Astrocyte (in vitro differentiated cells and primary cell): ENCODE results near the gene PCDHGA1. TPM values are rescaled to one million over a fixed set of nuclear protein-coding genes. Genes with fewer than 3 reads are reported as not detected.

Experiments used
- DNase-seq: peaks from one replicate; pipeline ENCODE4 v3.0.0-alpha.2; 2010; ENCODE audit warnings: low read depth
- FAIRE-seq: peaks from 2 replicates; lab custom pipeline; 2011; peaks lifted over from hg19 to GRCh38; lab: Jason Lieb, UNC
- H2AFZ ChIP-seq: 2 replicates; pipeline ENCODE4 v1.6.0; 2012; ENCODE audit warnings: low read depth, low read length, inconsistent platforms
- H3K27ac ChIP-seq: 2 replicates; pipeline ENCODE4 v1.5.1; 2011; ENCODE audit warnings: low read depth, low read length, inconsistent platforms
- H3K27me3 ChIP-seq: 2 replicates; pipeline ENCODE4 v1.6.0; 2011; ENCODE audit warnings: low read length, inconsistent platforms; ENCODE audit not compliant: insufficient read depth
- H3K36me3 ChIP-seq: 2 replicates; pipeline ENCODE4 v1.5.1; 2011; ENCODE audit warnings: low read length, inconsistent platforms; ENCODE audit not compliant: insufficient read depth
- H3K4me1 ChIP-seq: 2 replicates; pipeline ENCODE4 v1.5.1; 2011; ENCODE audit warnings: low read length, inconsistent platforms; ENCODE audit not compliant: insufficient read depth
- H3K4me2 ChIP-seq: 2 replicates; pipeline ENCODE4 v1.6.0; 2012; ENCODE audit warnings: low read length, inconsistent platforms
- H3K4me3 ChIP-seq: 2 replicates; pipeline ENCODE4 v1.5.1; 2011; ENCODE audit warnings: low read depth, mild to moderate bottlenecking, low read length, inconsistent platforms; ENCODE audit not compliant: insufficient read depth
- H3K79me2 ChIP-seq: 2 replicates; pipeline ENCODE4 v1.6.0; 2012; ENCODE audit warnings: mild to moderate bottlenecking, low read length, inconsistent platforms; ENCODE audit not compliant: insufficient read depth
- H3K9ac ChIP-seq: 2 replicates; pipeline ENCODE4 v1.6.0; 2012; ENCODE audit warnings: mild to moderate bottlenecking, low read length, inconsistent platforms
- H3K9me3 ChIP-seq: 2 replicates; pipeline ENCODE4 v1.5.1; 2012; ENCODE audit warnings: low read depth, mild to moderate bottlenecking, low read length, inconsistent platforms; ENCODE audit not compliant: insufficient read depth
- H4K20me1 ChIP-seq: 2 replicates; pipeline ENCODE4 v1.6.0; 2012; ENCODE audit warnings: low read length, inconsistent platforms; ENCODE audit not compliant: insufficient read depth
- H3K27ac Mint-ChIP-seq: one replicate; pipeline ENCODE4 v1.8.0; 2021; ENCODE audit warnings: mild to moderate bottlenecking, mixed read lengths; ENCODE audit not compliant: unreplicated experiment
- H3K27me3 Mint-ChIP-seq: one replicate; pipeline ENCODE4 v1.8.0; 2021; ENCODE audit warnings: low read depth, mixed read lengths; ENCODE audit not compliant: unreplicated experiment
- H3K36me3 Mint-ChIP-seq: one replicate; pipeline ENCODE4 v1.8.0; 2021; ENCODE audit warnings: low read depth, mixed read lengths; ENCODE audit not compliant: unreplicated experiment
- H3K4me1 Mint-ChIP-seq: one replicate; pipeline ENCODE4 v1.8.0; 2021; ENCODE audit warnings: low read depth, mixed read lengths; ENCODE audit not compliant: unreplicated experiment
- H3K4me3 Mint-ChIP-seq: one replicate; pipeline ENCODE4 v1.8.0; 2021; ENCODE audit warnings: mild to moderate bottlenecking, moderate library complexity, mixed read lengths; ENCODE audit not compliant: unreplicated experiment
- H3K9me3 Mint-ChIP-seq: one replicate; pipeline ENCODE4 v1.8.0; 2021; ENCODE audit warnings: mild to moderate bottlenecking, mixed read lengths; ENCODE audit not compliant: unreplicated experiment
- CTCF ChIP-seq: IDR thresholded peaks from 2 replicates; pipeline ENCODE4 v1.5.1; 2011; ENCODE audit warnings: low read depth, mild to moderate bottlenecking, inconsistent platforms, low read length, moderate library complexity; ENCODE audit not compliant: insufficient read depth
- EZH2 ChIP-seq: IDR thresholded peaks from 2 replicates; pipeline ENCODE4 v1.6.1; 2012; ENCODE audit warnings: mild to moderate bottlenecking, low read length, inconsistent platforms; ENCODE audit not compliant: insufficient read depth
- total RNA-seq: library from RNA; stranded (reverse); gene quantifications from 2 replicates; pipeline ENCODE4 v1.2.1, GENCODE V29; 2021

Gene PCDHGA1
- total RNA-seq, 1 donor from 2014 or later, result 0.27 TPM

- H3K4me3 ChIP-seq, result no peak overlapping the region
Measured at GRCh38 chr5:141355641-141356040, 25.3 kb downstream of the PCDHGA1 start.

GRCh38 chr5:141356133-141356532 lies 25.8 kb downstream of the PCDHGA1 start:
- Histone ChIP-seq H3K79me2 (no peaks in the 10 kb centered on the region), H3K4me3 (no peak overlapping the region), H2AFZ (no peak overlapping the region), H4K20me1 (no peaks in the 10 kb centered on the region), H3K4me1 (no peaks in the 10 kb centered on the region), H3K4me2 (no peak overlapping the region), H3K27me3 (peaks cover 7% of the 10 kb centered on the region), H3K9me3 (peaks cover 47% of the 10 kb centered on the region), H3K36me3 (no peaks in the 10 kb centered on the region), H3K27ac (no peak overlapping the region), H3K9ac (no peak overlapping the region)
- Mint-ChIP-seq H3K4me3 (no peak overlapping the region), H3K36me3 (peaks cover 14% of the 10 kb centered on the region), H3K9me3 (peaks cover 38% of the 10 kb centered on the region), H3K27me3 (no peaks in the 10 kb centered on the region), H3K27ac (no peak overlapping the region), H3K4me1 (no peaks in the 10 kb centered on the region)
- no peak for FAIRE-seq
- no peak for DNase-seq
- TF ChIP-seq EZH2, result no peak

More at GRCh38 chr5:141355641-141356040, 25.3 kb downstream of the PCDHGA1 start:
- TF ChIP-seq EZH2, result no peak
- TF ChIP-seq CTCF, result no peak
- Mint-ChIP-seq H3K4me3 (no peak overlapping the region), H3K9me3 (peaks cover 35% of the 10 kb centered on the region), H3K27ac (no peak overlapping the region), H3K4me1 (no peaks in the 10 kb centered on the region), H3K36me3 (peaks cover 10% of the 10 kb centered on the region), H3K27me3 (no peaks in the 10 kb centered on the region)
- Histone ChIP-seq H3K4me1 (no peaks in the 10 kb centered on the region), H4K20me1 (no peaks in the 10 kb centered on the region), H3K36me3 (no peaks in the 10 kb centered on the region), H3K9ac (no peak overlapping the region), H3K9me3 (peaks cover 47% of the 10 kb centered on the region), H3K4me2 (peak overlapping the region; percentile 45), H3K27me3 (peaks cover 3% of the 10 kb centered on the region), H3K79me2 (no peaks in the 10 kb centered on the region), H2AFZ (no peak overlapping the region), H3K27ac (no peak overlapping the region)
- DNase-seq (no peak), FAIRE-seq (no peak)

GRCh38 chr5:141356950-141357349 lies 26.6 kb downstream of the PCDHGA1 start:
- H3K4me2 ChIP-seq, result no peak overlapping the region
- DNase-seq, result no peak
- Mint-ChIP-seq H3K4me3 (no peak overlapping the region), H3K27ac (no peak overlapping the region), H3K27me3 (no peaks in the 10 kb centered on the region), H3K9me3 (peaks cover 37% of the 10 kb centered on the region), H3K4me1 (no peaks in the 10 kb centered on the region), H3K36me3 (peaks cover 18% of the 10 kb centered on the region)
- H2AFZ ChIP-seq, result no peak overlapping the region
- no peaks in the 10 kb centered on the region for H3K4me1 ChIP-seq
- FAIRE-seq, result no peak
- H3K27me3 ChIP-seq, result peaks cover 8% of the 10 kb centered on the region
- no peak overlapping the region for H3K4me3 ChIP-seq
- no peaks in the 10 kb centered on the region for H4K20me1 ChIP-seq
- no peaks in the 10 kb centered on the region for H3K36me3 ChIP-seq
- H3K9me3 ChIP-seq, result peaks cover 47% of the 10 kb centered on the region
- no peak overlapping the region for H3K9ac ChIP-seq
- no peaks in the 10 kb centered on the region for H3K79me2 ChIP-seq
- H3K27ac ChIP-seq, result no peak overlapping the region
- TF ChIP-seq CTCF, result no peak
- no peak for TF ChIP-seq EZH2
